WERI-Rb-1 (cell line): ENCODE results near the gene TTC8.

ENCODE experiments used
- DNase-seq: peaks from one replicate; pipeline ENCODE4 v3.0.0-alpha.2; 2020
- H3K27ac ChIP-seq: fragments of 250-450 bp; sonication (Bioruptor Pico); 2 replicates; pipeline ENCODE4 v1.5.1; 2020; ENCODE audit warnings: mild to moderate bottlenecking, moderate library complexity
- H3K27me3 ChIP-seq: fragments of 250-450 bp; sonication (Bioruptor Pico); 2 replicates; pipeline ENCODE4 v1.5.1; 2021; ENCODE audit warnings: mild to moderate bottlenecking, low read depth, moderate library complexity; ENCODE audit not compliant: insufficient read depth, severe bottlenecking
- H3K36me3 ChIP-seq: fragments of 250-450 bp; sonication (Bioruptor Pico); 2 replicates; pipeline ENCODE4 v1.5.1; 2020; ENCODE audit warnings: mild to moderate bottlenecking, moderate library complexity
- H3K4me3 ChIP-seq: 2 replicates; pipeline ENCODE4 v1.5.1; 2011; ENCODE audit warnings: low read depth, mild to moderate bottlenecking, control low read depth, low read length
- H3K9me3 ChIP-seq: fragments of 250-450 bp; sonication (Bioruptor Pico); 2 replicates; pipeline ENCODE4 v1.5.1; 2021; ENCODE audit warnings: mild to moderate bottlenecking, moderate library complexity; ENCODE audit not compliant: severe bottlenecking
- CTCF ChIP-seq: IDR thresholded peaks from 2 replicates; pipeline ENCODE4 v1.5.1; 2011; ENCODE audit warnings: low read depth, mild to moderate bottlenecking, control low read depth, inconsistent platforms, low read length

The TTC8 gene

GRCh38 chr14:88895116-88895515 is 70.7 kb downstream of the TTC8 start:
- H3K4me3 ChIP-seq, result no peak overlapping the region
- no peak for DNase-seq
- H3K27ac ChIP-seq, result no peak overlapping the region
- H3K36me3 ChIP-seq, result no peaks in the 10 kb centered on the region
- H3K27me3 ChIP-seq, result no peaks in the 10 kb centered on the region
- no peak for TF ChIP-seq CTCF
- no peaks in the 10 kb centered on the region for H3K9me3 ChIP-seq

- Histone ChIP-seq H3K9me3 (no peaks in the 10 kb centered on the region), H3K36me3 (no peaks in the 10 kb centered on the region), H3K27ac (no peak overlapping the region), H3K27me3 (no peaks in the 10 kb centered on the region), H3K4me3 (no peak overlapping the region)
- TF ChIP-seq CTCF, result no peak
- DNase-seq, result no peak
These were observed 76.7 kb downstream of the TTC8 start for GRCh38 chr14:88901189-88901588.

GRCh38 chr14:88901991-88902390 is 77.5 kb downstream of the TTC8 start:
- DNase-seq, result no peak
- no peak for TF ChIP-seq CTCF
- Histone ChIP-seq H3K27ac (no peak overlapping the region), H3K36me3 (no peaks in the 10 kb centered on the region), H3K27me3 (no peaks in the 10 kb centered on the region), H3K4me3 (no peak overlapping the region), H3K9me3 (no peaks in the 10 kb centered on the region)

- TF ChIP-seq CTCF, result no peak
- H3K36me3 ChIP-seq, result no peaks in the 10 kb centered on the region
- no peak overlapping the region for H3K4me3 ChIP-seq
- H3K27me3 ChIP-seq, result no peaks in the 10 kb centered on the region
- H3K27ac ChIP-seq, result no peak overlapping the region
- no peak for DNase-seq
- no peaks in the 10 kb centered on the region for H3K9me3 ChIP-seq
These were observed 78.4 kb downstream of the TTC8 start for GRCh38 chr14:88902850-88903249.

DNA sequence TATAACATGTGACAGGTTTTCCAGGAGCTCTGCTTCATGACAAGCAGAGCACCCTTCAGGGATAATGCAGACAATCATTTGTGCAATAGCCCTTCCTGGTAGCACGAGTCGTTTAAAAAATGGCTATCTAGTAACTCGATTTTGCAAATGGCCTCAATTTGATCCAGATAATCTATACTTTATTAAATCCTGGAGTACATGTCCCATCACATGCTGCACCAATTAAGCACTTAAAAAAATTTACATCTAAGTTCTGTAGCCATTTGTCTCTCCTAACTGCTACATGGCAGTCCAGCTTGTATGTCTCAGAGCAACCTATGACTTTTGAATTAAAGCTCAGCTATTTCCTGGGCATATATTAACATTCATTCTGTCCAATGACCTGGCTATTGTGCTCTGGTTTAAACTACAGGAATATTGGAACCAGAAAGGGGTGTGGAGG is 79.8 kb downstream of the TTC8 start:
- no peak for TF ChIP-seq CTCF

DNA sequence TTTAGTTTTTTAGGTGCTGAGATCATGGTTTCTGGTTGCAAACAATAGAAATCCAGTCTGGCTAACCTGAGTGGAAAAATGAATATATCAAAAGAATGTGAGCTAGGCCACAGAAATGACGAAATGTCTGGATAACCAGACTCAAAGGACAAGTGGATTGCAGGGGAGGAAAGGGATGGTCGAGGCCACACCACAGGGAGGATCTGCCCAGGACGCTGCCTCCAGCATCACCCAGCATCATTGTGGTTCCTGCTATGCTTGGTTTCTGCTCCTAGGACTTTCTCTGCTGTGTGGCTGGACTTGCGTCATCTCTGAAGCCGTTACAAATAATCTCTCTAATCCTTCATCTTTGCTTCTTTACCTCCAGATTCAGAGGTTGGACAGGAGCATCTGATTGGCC is 80.4 kb downstream of the TTC8 start:
- DNase-seq, result no peak
- peaks cover 2% of the 10 kb centered on the region for H3K9me3 ChIP-seq
- no peak overlapping the region for H3K4me3 ChIP-seq
- no peak for TF ChIP-seq CTCF
- no peaks in the 10 kb centered on the region for H3K27me3 ChIP-seq
- H3K27ac ChIP-seq, result no peak overlapping the region
- H3K36me3 ChIP-seq, result no peaks in the 10 kb centered on the region

More for the DNA sequence above, 79.8 kb downstream of the TTC8 start:
- no peak for DNase-seq
- Histone ChIP-seq H3K9me3 (peaks cover 2% of the 10 kb centered on the region), H3K4me3 (no peak overlapping the region), H3K27me3 (no peaks in the 10 kb centered on the region), H3K27ac (no peak overlapping the region), H3K36me3 (no peaks in the 10 kb centered on the region)
